Measurements from ENCODE around the gene MON1B.
"Not testable (repeated sequence)": the region's sequence is repeated elsewhere in the genome, so short reads cannot be mapped to it uniquely, and the experiment has no call there.

DNA sequence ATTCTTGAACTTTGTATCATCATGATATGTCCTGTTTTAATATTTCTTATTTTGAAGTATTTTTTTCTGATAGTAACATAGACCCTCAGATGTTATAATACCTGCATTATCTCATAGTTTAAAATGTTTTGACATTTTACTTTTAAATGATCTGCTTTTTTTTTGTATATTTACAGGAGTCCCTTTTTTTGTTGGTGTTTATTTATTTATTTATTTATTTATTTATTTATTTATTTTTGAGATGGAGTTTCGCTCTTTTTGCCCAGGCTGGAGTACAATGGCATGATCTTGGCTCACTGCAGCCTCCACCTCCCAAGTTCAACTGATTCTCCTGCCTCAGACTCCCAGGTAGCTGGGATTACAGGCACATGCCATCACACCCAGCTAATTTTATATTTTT is 4.7 kb upstream of the MON1B start:
- TF ChIP-seq, protein P1, sequence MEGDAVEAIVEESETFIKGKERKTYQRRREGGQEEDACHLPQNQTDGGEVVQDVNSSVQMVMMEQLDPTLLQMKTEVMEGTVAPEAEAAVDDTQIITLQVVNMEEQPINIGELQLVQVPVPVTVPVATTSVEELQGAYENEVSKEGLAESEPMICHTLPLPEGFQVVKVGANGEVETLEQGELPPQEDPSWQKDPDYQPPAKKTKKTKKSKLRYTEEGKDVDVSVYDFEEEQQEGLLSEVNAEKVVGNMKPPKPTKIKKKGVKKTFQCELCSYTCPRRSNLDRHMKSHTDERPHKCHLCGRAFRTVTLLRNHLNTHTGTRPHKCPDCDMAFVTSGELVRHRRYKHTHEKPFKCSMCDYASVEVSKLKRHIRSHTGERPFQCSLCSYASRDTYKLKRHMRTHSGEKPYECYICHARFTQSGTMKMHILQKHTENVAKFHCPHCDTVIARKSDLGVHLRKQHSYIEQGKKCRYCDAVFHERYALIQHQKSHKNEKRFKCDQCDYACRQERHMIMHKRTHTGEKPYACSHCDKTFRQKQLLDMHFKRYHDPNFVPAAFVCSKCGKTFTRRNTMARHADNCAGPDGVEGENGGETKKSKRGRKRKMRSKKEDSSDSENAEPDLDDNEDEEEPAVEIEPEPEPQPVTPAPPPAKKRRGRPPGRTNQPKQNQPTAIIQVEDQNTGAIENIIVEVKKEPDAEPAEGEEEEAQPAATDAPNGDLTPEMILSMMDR (conservative IDR thresholded peaks at IDR 0.05; ENCODE audit: low read depth, low read length) = not testable (repeated sequence)
- not testable (repeated sequence) for TF ChIP-seq CEBPB (IDR thresholded peaks at IDR 0.05; ENCODE audit: low read depth, low read length); POLR2A (IDR thresholded peaks at IDR 0.05; ENCODE audit: low read depth, low read length); FOS (IDR thresholded peaks at IDR 0.05; ENCODE audit: low read depth, low read length); MXI1 (IDR thresholded peaks at IDR 0.05; ENCODE audit: borderline replicate concordance, low read depth, low read length); RAD21 (IDR thresholded peaks at IDR 0.05; ENCODE audit: low read length); RCOR1 (IDR thresholded peaks at IDR 0.05; ENCODE audit: insufficient replicate concordance, low read length)
- TF ChIP-seq, protein P2, sequence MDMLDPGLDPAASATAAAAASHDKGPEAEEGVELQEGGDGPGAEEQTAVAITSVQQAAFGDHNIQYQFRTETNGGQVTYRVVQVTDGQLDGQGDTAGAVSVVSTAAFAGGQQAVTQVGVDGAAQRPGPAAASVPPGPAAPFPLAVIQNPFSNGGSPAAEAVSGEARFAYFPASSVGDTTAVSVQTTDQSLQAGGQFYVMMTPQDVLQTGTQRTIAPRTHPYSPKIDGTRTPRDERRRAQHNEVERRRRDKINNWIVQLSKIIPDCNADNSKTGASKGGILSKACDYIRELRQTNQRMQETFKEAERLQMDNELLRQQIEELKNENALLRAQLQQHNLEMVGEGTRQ (IDR thresholded peaks at IDR 0.05; ENCODE audit: low read depth, low read length) = not testable (repeated sequence)
